ENCODE results near the gene POLRMT.

DNA sequence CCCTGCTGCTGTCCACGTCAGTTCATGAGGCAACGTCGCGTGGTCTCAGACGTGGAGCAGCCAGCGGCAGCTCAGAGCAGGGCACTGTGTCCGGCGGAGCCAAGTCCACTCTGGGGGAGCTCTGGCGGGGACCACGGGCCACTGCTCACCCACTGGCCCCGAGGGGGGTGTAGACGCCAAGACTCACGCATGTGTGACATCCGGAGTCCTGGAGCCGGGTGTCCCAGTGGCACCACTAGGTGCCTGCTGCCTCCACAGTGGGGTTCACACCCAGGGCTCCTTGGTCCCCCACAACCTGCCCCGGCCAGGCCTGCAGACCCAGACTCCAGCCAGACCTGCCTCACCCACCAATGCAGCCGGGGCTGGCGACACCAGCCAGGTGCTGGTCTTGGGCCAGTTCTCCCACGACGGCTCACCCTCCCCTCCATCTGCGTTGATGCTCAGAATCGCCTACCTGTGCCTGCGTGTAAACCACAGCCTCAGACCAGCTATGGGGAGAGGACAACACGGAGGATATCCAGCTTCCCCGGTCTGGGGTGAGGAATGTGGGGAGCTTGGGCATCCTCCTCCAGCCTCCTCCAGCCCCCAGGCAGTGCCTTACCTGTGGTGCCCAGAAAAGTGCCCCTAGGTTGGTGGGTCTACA is 49.5 kb upstream of the POLRMT start:
- no peak for TF ChIP-seq POLR2A (IDR thresholded peaks at IDR 0.05)
- TF ChIP-seq, protein P1, sequence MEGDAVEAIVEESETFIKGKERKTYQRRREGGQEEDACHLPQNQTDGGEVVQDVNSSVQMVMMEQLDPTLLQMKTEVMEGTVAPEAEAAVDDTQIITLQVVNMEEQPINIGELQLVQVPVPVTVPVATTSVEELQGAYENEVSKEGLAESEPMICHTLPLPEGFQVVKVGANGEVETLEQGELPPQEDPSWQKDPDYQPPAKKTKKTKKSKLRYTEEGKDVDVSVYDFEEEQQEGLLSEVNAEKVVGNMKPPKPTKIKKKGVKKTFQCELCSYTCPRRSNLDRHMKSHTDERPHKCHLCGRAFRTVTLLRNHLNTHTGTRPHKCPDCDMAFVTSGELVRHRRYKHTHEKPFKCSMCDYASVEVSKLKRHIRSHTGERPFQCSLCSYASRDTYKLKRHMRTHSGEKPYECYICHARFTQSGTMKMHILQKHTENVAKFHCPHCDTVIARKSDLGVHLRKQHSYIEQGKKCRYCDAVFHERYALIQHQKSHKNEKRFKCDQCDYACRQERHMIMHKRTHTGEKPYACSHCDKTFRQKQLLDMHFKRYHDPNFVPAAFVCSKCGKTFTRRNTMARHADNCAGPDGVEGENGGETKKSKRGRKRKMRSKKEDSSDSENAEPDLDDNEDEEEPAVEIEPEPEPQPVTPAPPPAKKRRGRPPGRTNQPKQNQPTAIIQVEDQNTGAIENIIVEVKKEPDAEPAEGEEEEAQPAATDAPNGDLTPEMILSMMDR (IDR thresholded peaks at IDR 0.05) = no peak

Data from right lobe of liver (tissue), 4 donors.